HL-60 (cell line): ENCODE measurements around the gene PIGB.

ENCODE experiments used
- GABPA ChIP-seq: IDR thresholded peaks from 2 replicates; pipeline ENCODE4 v1.6.1; 2012; ENCODE audit warnings: low read depth
- POLR2AphosphoS5 ChIP-seq: IDR thresholded peaks from 2 replicates; pipeline ENCODE4 v1.6.1; 2012; ENCODE audit warnings: low read depth
- TF ChIP-seq, protein P1 (sequence below): IDR thresholded peaks from one replicate; pipeline ENCODE4 v1.5.1; 2011; ENCODE audit warnings: low read length, control low read depth, inconsistent platforms; ENCODE audit not compliant: insufficient read depth
- TF ChIP-seq, protein P2 (sequence below): IDR thresholded peaks from 2 replicates; pipeline ENCODE4 v1.6.1; 2012; ENCODE audit warnings: low read depth; ENCODE audit not compliant: insufficient replicate concordance

DNA sequence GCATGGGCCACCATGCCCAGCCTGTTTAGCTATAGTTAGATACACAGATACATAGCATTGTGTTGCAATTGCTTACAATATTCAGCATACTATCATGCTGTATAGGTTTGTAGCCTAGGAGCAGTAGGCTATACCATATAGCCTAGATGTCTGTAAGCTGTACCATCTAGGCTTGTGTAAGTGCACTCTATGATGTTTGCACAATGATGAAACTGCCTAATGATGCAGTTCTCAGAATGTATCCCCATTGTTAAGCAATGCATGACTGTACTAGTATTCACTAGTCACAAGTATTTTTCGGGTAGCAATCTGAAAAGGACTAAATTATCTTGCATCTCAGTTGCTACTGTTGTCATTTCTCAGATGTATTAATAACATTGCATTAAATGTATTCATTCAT lies 16.0 kb downstream of the PIGB start:
- TF ChIP-seq, protein P1, sequence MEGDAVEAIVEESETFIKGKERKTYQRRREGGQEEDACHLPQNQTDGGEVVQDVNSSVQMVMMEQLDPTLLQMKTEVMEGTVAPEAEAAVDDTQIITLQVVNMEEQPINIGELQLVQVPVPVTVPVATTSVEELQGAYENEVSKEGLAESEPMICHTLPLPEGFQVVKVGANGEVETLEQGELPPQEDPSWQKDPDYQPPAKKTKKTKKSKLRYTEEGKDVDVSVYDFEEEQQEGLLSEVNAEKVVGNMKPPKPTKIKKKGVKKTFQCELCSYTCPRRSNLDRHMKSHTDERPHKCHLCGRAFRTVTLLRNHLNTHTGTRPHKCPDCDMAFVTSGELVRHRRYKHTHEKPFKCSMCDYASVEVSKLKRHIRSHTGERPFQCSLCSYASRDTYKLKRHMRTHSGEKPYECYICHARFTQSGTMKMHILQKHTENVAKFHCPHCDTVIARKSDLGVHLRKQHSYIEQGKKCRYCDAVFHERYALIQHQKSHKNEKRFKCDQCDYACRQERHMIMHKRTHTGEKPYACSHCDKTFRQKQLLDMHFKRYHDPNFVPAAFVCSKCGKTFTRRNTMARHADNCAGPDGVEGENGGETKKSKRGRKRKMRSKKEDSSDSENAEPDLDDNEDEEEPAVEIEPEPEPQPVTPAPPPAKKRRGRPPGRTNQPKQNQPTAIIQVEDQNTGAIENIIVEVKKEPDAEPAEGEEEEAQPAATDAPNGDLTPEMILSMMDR: no peak
- TF ChIP-seq GABPA (no peak), POLR2AphosphoS5 (no peak)
- TF ChIP-seq, protein P2, sequence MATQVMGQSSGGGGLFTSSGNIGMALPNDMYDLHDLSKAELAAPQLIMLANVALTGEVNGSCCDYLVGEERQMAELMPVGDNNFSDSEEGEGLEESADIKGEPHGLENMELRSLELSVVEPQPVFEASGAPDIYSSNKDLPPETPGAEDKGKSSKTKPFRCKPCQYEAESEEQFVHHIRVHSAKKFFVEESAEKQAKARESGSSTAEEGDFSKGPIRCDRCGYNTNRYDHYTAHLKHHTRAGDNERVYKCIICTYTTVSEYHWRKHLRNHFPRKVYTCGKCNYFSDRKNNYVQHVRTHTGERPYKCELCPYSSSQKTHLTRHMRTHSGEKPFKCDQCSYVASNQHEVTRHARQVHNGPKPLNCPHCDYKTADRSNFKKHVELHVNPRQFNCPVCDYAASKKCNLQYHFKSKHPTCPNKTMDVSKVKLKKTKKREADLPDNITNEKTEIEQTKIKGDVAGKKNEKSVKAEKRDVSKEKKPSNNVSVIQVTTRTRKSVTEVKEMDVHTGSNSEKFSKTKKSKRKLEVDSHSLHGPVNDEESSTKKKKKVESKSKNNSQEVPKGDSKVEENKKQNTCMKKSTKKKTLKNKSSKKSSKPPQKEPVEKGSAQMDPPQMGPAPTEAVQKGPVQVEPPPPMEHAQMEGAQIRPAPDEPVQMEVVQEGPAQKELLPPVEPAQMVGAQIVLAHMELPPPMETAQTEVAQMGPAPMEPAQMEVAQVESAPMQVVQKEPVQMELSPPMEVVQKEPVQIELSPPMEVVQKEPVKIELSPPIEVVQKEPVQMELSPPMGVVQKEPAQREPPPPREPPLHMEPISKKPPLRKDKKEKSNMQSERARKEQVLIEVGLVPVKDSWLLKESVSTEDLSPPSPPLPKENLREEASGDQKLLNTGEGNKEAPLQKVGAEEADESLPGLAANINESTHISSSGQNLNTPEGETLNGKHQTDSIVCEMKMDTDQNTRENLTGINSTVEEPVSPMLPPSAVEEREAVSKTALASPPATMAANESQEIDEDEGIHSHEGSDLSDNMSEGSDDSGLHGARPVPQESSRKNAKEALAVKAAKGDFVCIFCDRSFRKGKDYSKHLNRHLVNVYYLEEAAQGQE: no peak
